CD14-positive monocyte (primary cell): ENCODE measurements around the gene PRRX2. TPM values are rescaled to one million over a fixed set of nuclear protein-coding genes. Genes with fewer than 3 reads are reported as not detected.

ENCODE experiments used
- DNase-seq, 3 donors: peaks; one replicate each; pipeline ENCODE4 v3.0.0-alpha.2; 2011 to 2022
- H2AFZ ChIP-seq: 2 replicates; pipeline ENCODE4 v1.6.0; 2012; ENCODE audit warnings: mild to moderate bottlenecking, low read depth, low read length, inconsistent platforms; ENCODE audit not compliant: insufficient read depth, poor library complexity, severe bottlenecking
- H3K27ac ChIP-seq, 2 donors: 1 replicate in 1 of 2; 2 replicates in 1 of 2; pipeline ENCODE4 v1.5.1; 2012 to 2013; ENCODE audit warnings: low read length in 2 of 2, control low read depth in 1 of 2, inconsistent platforms in 1 of 2, low read depth in 1 of 2, mild to moderate bottlenecking in 1 of 2
- H3K27me3 ChIP-seq, 2 donors: one replicate each; pipeline versions ENCODE4 v1.6.0 to v1.6.1; 2011 to 2013; ENCODE audit warnings: low read length in 2 of 2; ENCODE audit not compliant: control insufficient read depth in 2 of 2, insufficient read depth in 2 of 2
- H3K36me3 ChIP-seq, 2 donors: replicated peaks in 1 of 2; 1 replicate in 1 of 2; 2 replicates in 1 of 2; pipeline versions ENCODE4 v1.5.1 to v1.6.1; 2012 to 2013; ENCODE audit warnings: low read length in 2 of 2, control low read depth in 1 of 2, inconsistent platforms in 1 of 2, mild to moderate bottlenecking in 1 of 2; ENCODE audit not compliant: insufficient read depth in 2 of 2, control insufficient read depth in 1 of 2
- H3K4me1 ChIP-seq, 2 donors: 1 replicate in 1 of 2; 2 replicates in 1 of 2; pipeline versions ENCODE4 v1.5.1 to v1.6.1; 2012 to 2013; ENCODE audit warnings: low read length in 2 of 2, control low read depth in 1 of 2, inconsistent platforms in 1 of 2, mild to moderate bottlenecking in 1 of 2, moderate library complexity in 1 of 2; ENCODE audit not compliant: insufficient read depth in 2 of 2, control insufficient read depth in 1 of 2
- H3K4me2 ChIP-seq: replicated peaks from 2 replicates; pipeline ENCODE3; 2012; ENCODE audit warnings: low read length, moderate library complexity, mild to moderate bottlenecking; ENCODE audit not compliant: poor library complexity, severe bottlenecking; ENCODE audit errors: extremely low read depth
- H3K4me3 ChIP-seq, 3 experiments: fragments of 200-600 bp in 1 of 3; sonication (generic) in 1 of 3; replicated peaks in 1 of 3; 1 replicate in 2 of 3; 2 replicates in 1 of 3; pipeline ENCODE4 v1.5.1; 2011 to 2013; ENCODE audit warnings: low read length in 3 of 3, mild to moderate bottlenecking in 3 of 3, control low read depth in 2 of 3, low read depth in 2 of 3, inconsistent platforms in 1 of 3, moderate library complexity in 1 of 3
- H3K79me2 ChIP-seq: 2 replicates; pipeline ENCODE4 v1.6.0; 2012; ENCODE audit warnings: mild to moderate bottlenecking, control low read depth, inconsistent platforms, low read length, moderate library complexity; ENCODE audit not compliant: insufficient read depth
- H3K9ac ChIP-seq: 2 replicates; pipeline ENCODE4 v1.6.0; 2017; ENCODE audit warnings: low read length, mild to moderate bottlenecking; ENCODE audit not compliant: insufficient read depth, poor library complexity, severe bottlenecking
- H3K9me3 ChIP-seq, 2 donors: replicated peaks in 1 of 2; 1 replicate in 1 of 2; 2 replicates in 1 of 2; pipeline versions ENCODE4 v1.5.1 to v1.6.1; 2012 to 2013; ENCODE audit warnings: low read length in 2 of 2, control low read depth in 1 of 2; ENCODE audit not compliant: control insufficient read depth in 1 of 2, insufficient read depth in 1 of 2
- H4K20me1 ChIP-seq: 2 replicates; pipeline ENCODE4 v1.6.0; 2012; ENCODE audit warnings: mild to moderate bottlenecking, low read length, control low read depth, moderate library complexity; ENCODE audit not compliant: insufficient read depth
- H3K27ac Mint-ChIP-seq, 7 donors: one replicate each; pipeline ENCODE4 v1.8.0; 2020; ENCODE audit warnings: mild to moderate bottlenecking in 7 of 7, mixed read lengths in 7 of 7, moderate library complexity in 6 of 7, inconsistent platforms in 2 of 7
- H3K27me3 Mint-ChIP-seq, 3 donors: one replicate each; pipeline ENCODE4 v1.8.0; 2021 to 2022; ENCODE audit warnings: low read depth in 3 of 3, mild to moderate bottlenecking in 3 of 3, mixed read lengths in 3 of 3, moderate library complexity in 3 of 3, inconsistent platforms in 1 of 3
- H3K36me3 Mint-ChIP-seq, 2 donors: one replicate each; pipeline ENCODE4 v1.8.0; 2020; ENCODE audit warnings: mixed read lengths in 2 of 2, inconsistent platforms in 1 of 2, mild to moderate bottlenecking in 1 of 2
- H3K4me1 Mint-ChIP-seq: one replicate; pipeline ENCODE4 v1.8.0; 2020; ENCODE audit warnings: mild to moderate bottlenecking, mixed read lengths
- H3K4me3 Mint-ChIP-seq, 2 donors: one replicate each; pipeline ENCODE4 v1.8.0; 2020; ENCODE audit warnings: mild to moderate bottlenecking in 2 of 2, mixed read lengths in 2 of 2, moderate library complexity in 1 of 2
- H3K9me3 Mint-ChIP-seq, 7 donors: one replicate each; pipeline ENCODE4 v1.8.0; 2020 to 2022; ENCODE audit warnings: mixed read lengths in 7 of 7, mild to moderate bottlenecking in 6 of 7, moderate library complexity in 6 of 7, inconsistent platforms in 2 of 7
- CTCF ChIP-seq: fragments of 200-600 bp; IDR thresholded peaks from one replicate; pipeline ENCODE4 v1.8.0; 2022; ENCODE audit warnings: antibody characterized with exemption, mild to moderate bottlenecking
- WGBS: methylation state at CpG from one replicate; pipeline ENCODE4 v1.1.5; 2013; ENCODE audit warnings: missing lambda C conversion rate; ENCODE audit not compliant: insufficient coverage; 5-methylcytosine and 5-hydroxymethylcytosine counted together
- intact Hi-C, 2 donors: fragments of 100-400 bp; cut with micrococcal nuclease; formaldehyde crosslinking; loops; one replicate each; pipeline versions ENCODE4 v1.15.0 to v1.15.1; 2023
- polyA plus RNA-seq, 3 donors: library from polyadenylated mRNA; depleted of rRNA in 1 of 3; unstranded in 2 of 3; stranded (reverse) in 1 of 3; fragments of 300-500 nt in 2 of 3; fragments of >200 nt in 1 of 3; fragmentation: Illumina TruSeq in 2 of 3; gene quantifications; 1 replicate in 2 of 3; 2 replicates in 1 of 3; pipeline ENCODE4 v1.2.3, GENCODE V29; 2012 to 2021

Gene PRRX2
- polyA plus RNA-seq, 3 donors, result not detected

GRCh38 chr9:129704807-129705206 is 39.4 kb downstream of the PRRX2 start:
- TF ChIP-seq CTCF, result no peak

GRCh38 chr9:129708793-129709192 is 43.3 kb downstream of the PRRX2 start:
- DNase-seq, result no peak
- Histone ChIP-seq H3K9ac (no peak overlapping the region), H3K36me3 (no peaks in the 10 kb centered on the region), H3K27ac (no peak overlapping the region), H3K4me1 (peaks cover 5 to 10% of the 10 kb centered on the region in 2 donors), H3K4me3 (no peak overlapping the region), H2AFZ (no peak overlapping the region), H3K79me2 (no peaks in the 10 kb centered on the region), H3K9me3 (no peaks in the 10 kb centered on the region), H3K27me3 (peaks cover 3 to 28% of the 10 kb centered on the region in 2 donors), H3K4me2 (no peak overlapping the region), H4K20me1 (no peaks in the 10 kb centered on the region)
- intact Hi-C loops, result no loop called here
- Mint-ChIP-seq H3K36me3 (no peaks in the 10 kb centered on the region), H3K4me3 (no peak overlapping the region), H3K9me3 (peaks cover 0 to 1% (median 0%) of the 10 kb centered on the region in 7 donors), H3K27ac (no peak overlapping the region), H3K4me1 (peaks cover 12% of the 10 kb centered on the region), H3K27me3 (peaks cover 14 to 37% (median 23%) of the 10 kb centered on the region in 3 donors)
- WGBS, result 92% methylated on average over 4 of the region's 6 CpGs
- no peak for TF ChIP-seq CTCF

More at GRCh38 chr9:129704807-129705206, 39.4 kb downstream of the PRRX2 start:
- Histone ChIP-seq H3K27ac (no peak overlapping the region), H3K4me2 (no peak overlapping the region), H4K20me1 (no peaks in the 10 kb centered on the region), H2AFZ (no peak overlapping the region), H3K79me2 (no peaks in the 10 kb centered on the region), H3K27me3 (peaks cover 0 to 1% of the 10 kb centered on the region in 2 donors), H3K9ac (no peak overlapping the region), H3K4me1 (no peaks in the 10 kb centered on the region), H3K36me3 (no peaks in the 10 kb centered on the region), H3K4me3 (no peak overlapping the region), H3K9me3 (no peaks in the 10 kb centered on the region)
- 87% methylated on average over 5 of the region's 8 CpGs for WGBS
- peaks cover 12 to 24% (median 17%) of the 10 kb centered on the region in 3 donors for H3K27me3 Mint-ChIP-seq
- no peak for DNase-seq
- H3K4me3 Mint-ChIP-seq, result no peak overlapping the region
- peaks cover 0 to 2% (median 0%) of the 10 kb centered on the region in 7 donors for H3K9me3 Mint-ChIP-seq
- H3K27ac Mint-ChIP-seq, result no peak overlapping the region
- no peaks in the 10 kb centered on the region for H3K4me1 Mint-ChIP-seq
- no peaks in the 10 kb centered on the region for H3K36me3 Mint-ChIP-seq
- intact Hi-C loops, result no loop called here
